DND-41 (cell line): Measurements from ENCODE around the gene HS3ST3B1.

Experiments used
- ATAC-seq: fragments of 200-7000 bp; cut with Tn5 transposase; 3 replicates; pipeline ENCODE4 v1.9.1; 2021; ENCODE audit warnings: low read depth; ENCODE audit not compliant: insufficient read depth
- DNase-seq: peaks from one replicate; pipeline ENCODE4 v3.0.0-alpha.2; 2020
- H2AFZ ChIP-seq: 2 replicates; pipeline ENCODE4 v1.6.0; 2012; ENCODE audit warnings: low read depth, low read length
- H3K27ac ChIP-seq: 2 replicates; pipeline ENCODE4 v1.5.1; 2012; ENCODE audit warnings: low read length, inconsistent platforms
- H3K27me3 ChIP-seq: fragments of 200-600 bp; sonication (generic); 2 replicates; pipeline ENCODE4 v1.6.0; 2012; ENCODE audit warnings: low read length, mild to moderate bottlenecking, inconsistent platforms; ENCODE audit not compliant: insufficient read depth, poor library complexity
- H3K36me3 ChIP-seq: 2 replicates; pipeline ENCODE4 v1.5.1; 2012; ENCODE audit warnings: low read length, inconsistent platforms; ENCODE audit not compliant: insufficient read depth
- H3K4me1 ChIP-seq: 2 replicates; pipeline ENCODE4 v1.5.1; 2012; ENCODE audit warnings: mild to moderate bottlenecking, low read length; ENCODE audit not compliant: insufficient read depth
- H3K4me2 ChIP-seq: 2 replicates; pipeline ENCODE4 v1.6.0; 2012; ENCODE audit warnings: mild to moderate bottlenecking, moderate library complexity, low read length, inconsistent platforms; ENCODE audit not compliant: insufficient read depth
- H3K4me3 ChIP-seq, 2 experiments: fragments of 200-600 bp in 1 of 2; shearing (Covaris generic) in 1 of 2; 2 replicates each; pipeline ENCODE4 v1.5.1; 2012 to 2016; ENCODE audit warnings: inconsistent platforms in 2 of 2, low read length in 2 of 2, mild to moderate bottlenecking in 2 of 2, low read depth in 1 of 2, moderate library complexity in 1 of 2
- H3K79me2 ChIP-seq: 2 replicates; pipeline ENCODE4 v1.6.0; 2012; ENCODE audit warnings: low read length, inconsistent platforms; ENCODE audit not compliant: insufficient read depth
- H3K9ac ChIP-seq: 2 replicates; pipeline ENCODE4 v1.6.0; 2012; ENCODE audit warnings: low read depth, mild to moderate bottlenecking, inconsistent platforms, low read length, moderate library complexity
- H3K9me3 ChIP-seq: 2 replicates; pipeline ENCODE4 v1.5.1; 2012; ENCODE audit warnings: low read length, moderate library complexity, mild to moderate bottlenecking, inconsistent platforms; ENCODE audit not compliant: insufficient read depth, severe bottlenecking
- H4K20me1 ChIP-seq: 2 replicates; pipeline ENCODE4 v1.6.0; 2012; ENCODE audit warnings: low read length; ENCODE audit not compliant: insufficient read depth
- EZH2 ChIP-seq: IDR thresholded peaks from 3 replicates; pipeline ENCODE4 v1.6.1; 2012; ENCODE audit warnings: borderline replicate concordance, low read depth, mild to moderate bottlenecking, moderate library complexity, low read length, inconsistent platforms; ENCODE audit not compliant: severe bottlenecking
- TF ChIP-seq, protein P1 (sequence below): IDR thresholded peaks from 2 replicates; pipeline ENCODE4 v1.5.1; 2012; ENCODE audit warnings: borderline replicate concordance, low read length, moderate library complexity, mild to moderate bottlenecking; ENCODE audit not compliant: poor library complexity, severe bottlenecking; ENCODE audit errors: extremely low read depth

Gene HS3ST3B1

DNA sequence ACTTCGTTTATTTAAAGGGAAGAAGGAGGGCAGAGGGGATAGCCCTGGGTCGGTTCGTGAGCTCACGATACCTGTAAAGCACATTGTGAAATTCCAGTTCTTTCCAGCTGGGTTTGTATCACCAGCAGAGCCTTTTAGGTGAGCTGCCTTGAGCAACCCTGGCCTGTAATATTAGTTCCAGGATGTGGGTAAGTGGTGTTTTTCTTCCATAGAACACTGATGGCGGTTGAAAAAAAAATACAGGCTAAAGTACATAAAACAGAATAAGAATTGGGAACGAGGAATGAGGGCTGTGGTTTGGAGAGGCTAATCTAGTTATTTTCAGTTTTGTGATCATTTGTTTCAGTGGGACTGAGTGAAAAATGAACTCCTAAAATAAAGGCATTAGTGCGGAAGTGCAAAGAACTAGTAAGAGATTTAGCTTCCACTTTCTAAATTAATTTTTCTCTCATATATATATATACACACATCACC is 20.6 kb downstream of the HS3ST3B1 start:
- H4K20me1 ChIP-seq: peaks cover 4% of the 10 kb centered on the region; the same call in 1 of the 2 replicates
- H3K4me1 ChIP-seq: peaks cover 49% of the 10 kb centered on the region
- no peak overlapping the region for H3K9ac ChIP-seq
- no peak overlapping the region for H2AFZ ChIP-seq
- H3K27me3 ChIP-seq: no peaks in the 10 kb centered on the region
- TF ChIP-seq, protein P1, sequence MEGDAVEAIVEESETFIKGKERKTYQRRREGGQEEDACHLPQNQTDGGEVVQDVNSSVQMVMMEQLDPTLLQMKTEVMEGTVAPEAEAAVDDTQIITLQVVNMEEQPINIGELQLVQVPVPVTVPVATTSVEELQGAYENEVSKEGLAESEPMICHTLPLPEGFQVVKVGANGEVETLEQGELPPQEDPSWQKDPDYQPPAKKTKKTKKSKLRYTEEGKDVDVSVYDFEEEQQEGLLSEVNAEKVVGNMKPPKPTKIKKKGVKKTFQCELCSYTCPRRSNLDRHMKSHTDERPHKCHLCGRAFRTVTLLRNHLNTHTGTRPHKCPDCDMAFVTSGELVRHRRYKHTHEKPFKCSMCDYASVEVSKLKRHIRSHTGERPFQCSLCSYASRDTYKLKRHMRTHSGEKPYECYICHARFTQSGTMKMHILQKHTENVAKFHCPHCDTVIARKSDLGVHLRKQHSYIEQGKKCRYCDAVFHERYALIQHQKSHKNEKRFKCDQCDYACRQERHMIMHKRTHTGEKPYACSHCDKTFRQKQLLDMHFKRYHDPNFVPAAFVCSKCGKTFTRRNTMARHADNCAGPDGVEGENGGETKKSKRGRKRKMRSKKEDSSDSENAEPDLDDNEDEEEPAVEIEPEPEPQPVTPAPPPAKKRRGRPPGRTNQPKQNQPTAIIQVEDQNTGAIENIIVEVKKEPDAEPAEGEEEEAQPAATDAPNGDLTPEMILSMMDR: no peak
- no peak for TF ChIP-seq EZH2
- H3K79me2 ChIP-seq: peaks cover 84% of the 10 kb centered on the region
- peak overlapping the region; percentile 32 for H3K27ac ChIP-seq
- no peaks in the 10 kb centered on the region for H3K9me3 ChIP-seq
- H3K4me3 ChIP-seq: no peak overlapping the region
- no peak for ATAC-seq
- no peak for DNase-seq
- 0 out of 2 replicates have a peak, but pooled peaks cover 2% of the 10 kb centered on the region for H3K36me3 ChIP-seq
- H3K4me2 ChIP-seq: no peak overlapping the region

DNA sequence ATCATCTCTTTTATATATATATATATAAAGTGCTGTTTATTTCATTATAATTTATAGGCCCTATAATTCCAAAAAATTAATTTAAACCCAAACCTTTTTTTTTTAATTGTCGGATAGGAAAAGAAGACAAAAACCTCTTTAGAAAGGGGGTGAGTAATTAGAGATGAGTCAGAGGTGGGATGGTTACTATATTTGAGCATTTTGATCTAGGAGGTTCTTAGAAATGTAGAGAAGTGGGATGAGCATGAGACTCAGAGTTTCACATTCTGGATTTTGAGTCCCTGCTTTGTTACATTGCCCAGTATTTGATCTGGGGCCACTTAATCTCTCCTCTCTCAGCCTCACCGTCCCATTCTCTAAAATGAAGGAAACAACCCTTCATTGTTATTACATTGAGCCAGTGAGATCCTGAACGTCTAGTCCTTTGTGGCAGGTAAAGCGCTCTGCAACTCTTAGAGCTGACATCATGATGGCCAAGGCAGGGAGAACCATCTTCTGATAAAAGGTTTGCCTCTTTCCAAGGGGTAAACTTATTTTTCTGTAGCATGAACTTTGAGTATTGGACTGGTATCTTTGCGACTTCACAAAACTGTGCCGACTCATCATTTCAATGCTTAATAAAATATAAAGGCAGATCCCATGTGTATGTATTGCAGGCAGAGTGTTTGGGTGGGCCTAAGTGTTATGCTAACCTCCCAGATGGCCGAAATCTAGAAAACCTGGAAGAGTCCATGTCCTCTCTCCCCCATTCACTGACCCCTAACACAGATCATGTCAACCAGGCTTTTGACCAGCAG is 21.3 kb downstream of the HS3ST3B1 start:
- Histone ChIP-seq H3K4me1 (peaks cover 42% of the 10 kb centered on the region), H4K20me1 (peaks cover 4% of the 10 kb centered on the region; the same call in 1 of the 2 replicates), H3K36me3 (no peaks in the 10 kb centered on the region), H3K4me3 (no peak overlapping the region), H2AFZ (no peak overlapping the region), H3K79me2 (peaks cover 81% of the 10 kb centered on the region), H3K9ac (no peak overlapping the region), H3K4me2 (no peak overlapping the region), H3K27ac (no peak overlapping the region), H3K9me3 (no peaks in the 10 kb centered on the region), H3K27me3 (no peaks in the 10 kb centered on the region)
- TF ChIP-seq EZH2: no peak
- TF ChIP-seq, protein P1: no peak
- ATAC-seq (no peak), DNase-seq (no peak)

DNA sequence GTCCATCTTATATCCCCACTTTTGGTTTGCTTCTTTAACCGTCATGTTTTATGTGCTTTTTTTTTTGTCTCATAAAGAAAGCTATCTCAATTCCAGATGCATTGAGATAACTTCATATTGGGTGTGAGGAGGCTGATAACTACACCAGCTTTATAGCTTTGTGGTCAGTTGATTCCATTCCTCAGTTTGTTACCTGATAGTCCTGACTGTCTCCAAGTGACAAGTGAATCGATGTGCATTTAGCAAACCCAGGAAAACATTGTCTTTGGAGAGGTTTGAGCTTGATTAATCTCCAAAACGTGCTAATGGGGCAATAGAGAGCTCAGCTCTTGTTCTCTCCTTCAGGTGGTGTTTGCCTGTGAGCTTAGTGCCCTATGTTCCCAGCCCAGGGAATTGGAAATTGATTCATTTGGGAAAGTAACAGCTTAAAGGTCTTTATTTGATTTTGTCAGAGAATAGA is 22.7 kb downstream of the HS3ST3B1 start:
- H3K9me3 ChIP-seq: no peaks in the 10 kb centered on the region
- peaks cover 4% of the 10 kb centered on the region; the same call in 1 of the 2 replicates for H4K20me1 ChIP-seq
- H3K4me3 ChIP-seq: no peak overlapping the region
- H3K4me1 ChIP-seq: peaks cover 29% of the 10 kb centered on the region
- H2AFZ ChIP-seq: no peak overlapping the region
- no peak for DNase-seq
- no peak overlapping the region for H3K4me2 ChIP-seq
- no peaks in the 10 kb centered on the region for H3K27me3 ChIP-seq
- no peak for TF ChIP-seq EZH2
- TF ChIP-seq, protein P1: no peak
- no peak for ATAC-seq
- peaks cover 86% of the 10 kb centered on the region for H3K79me2 ChIP-seq
- H3K36me3 ChIP-seq: no peaks in the 10 kb centered on the region
- H3K9ac ChIP-seq: no peak overlapping the region
- no peak overlapping the region for H3K27ac ChIP-seq
